ENCODE results near the gene PANK1.

The PANK1 gene

GRCh38 chr10:89540420-89540949 lies 104.6 kb downstream of the PANK1 start:
- no peak for DNase-seq (ENCODE audit: low read depth in 2 of 3, low spot score in 1 of 3)

- no peak for DNase-seq (ENCODE audit: low read depth in 2 of 3, low spot score in 1 of 3)
These were observed 107.7 kb downstream of the PANK1 start for GRCh38 chr10:89537364-89537763.

GRCh38 chr10:89536013-89536354 lies 109.1 kb downstream of the PANK1 start:
- DNase-seq (ENCODE audit: low read depth in 2 of 3, low spot score in 1 of 3) = no peak

- DNase-seq (ENCODE audit: low read depth in 2 of 3, low spot score in 1 of 3) = no peak
These were observed 109.7 kb downstream of the PANK1 start, which contains the start of gene SLC16A12 for GRCh38 chr10:89535171-89536012. TSS of gene SLC16A12 (minus strand) at chr10:89535594. CDS start at chr10:89462578, 73,016 bp downstream.

- no peak for DNase-seq (ENCODE audit: low read depth in 2 of 3, low spot score in 1 of 3)
These were observed 110.2 kb downstream of the PANK1 start for GRCh38 chr10:89534826-89535166.
